ACHN (cell line): ENCODE results near the gene COL9A3.
"Not testable (repeated sequence)": the region's sequence is repeated elsewhere in the genome, so short reads cannot be mapped to it uniquely, and the experiment has no call there.

Experiments used
- DNase-seq: peaks from one replicate; pipeline ENCODE4 v3.0.0-alpha.2; 2015
- in situ Hi-C: cut with HindIII; loops from 2 replicates; pipeline ENCODE4 v1.10.0; 2017; ENCODE audit warnings: low sequenced_read_pairs, low pct_ligation_motif_present, low pct_unique_long_range_greater_than_20kb

Gene COL9A3

GRCh38 chr20:62843656-62844055 lies 26.8 kb downstream of the COL9A3 start:
- DNase-seq = no peak
- in situ Hi-C loops = no loop called here

DNA sequence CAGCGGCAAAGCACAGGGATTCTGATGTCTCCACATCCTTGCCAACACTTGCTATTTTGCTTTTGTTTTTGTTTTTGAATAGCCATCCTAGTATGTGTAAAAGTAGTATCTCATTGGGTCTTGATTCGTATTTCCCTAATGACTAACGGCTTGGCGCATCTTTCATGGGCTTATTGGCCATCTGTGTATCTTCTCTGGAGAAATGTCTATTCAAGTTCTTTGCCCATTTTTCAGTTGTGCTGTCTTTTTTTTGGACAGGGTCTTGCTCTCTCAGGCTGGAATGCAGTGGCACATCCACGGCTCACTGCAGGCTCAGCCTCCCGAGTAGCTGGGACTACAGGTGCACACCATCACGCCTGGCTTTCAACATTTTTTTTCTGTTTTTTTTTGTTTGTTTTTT lies 27.3 kb downstream of the COL9A3 start:
- in situ Hi-C loops = no loop called here
- DNase-seq = no peak

DNA sequence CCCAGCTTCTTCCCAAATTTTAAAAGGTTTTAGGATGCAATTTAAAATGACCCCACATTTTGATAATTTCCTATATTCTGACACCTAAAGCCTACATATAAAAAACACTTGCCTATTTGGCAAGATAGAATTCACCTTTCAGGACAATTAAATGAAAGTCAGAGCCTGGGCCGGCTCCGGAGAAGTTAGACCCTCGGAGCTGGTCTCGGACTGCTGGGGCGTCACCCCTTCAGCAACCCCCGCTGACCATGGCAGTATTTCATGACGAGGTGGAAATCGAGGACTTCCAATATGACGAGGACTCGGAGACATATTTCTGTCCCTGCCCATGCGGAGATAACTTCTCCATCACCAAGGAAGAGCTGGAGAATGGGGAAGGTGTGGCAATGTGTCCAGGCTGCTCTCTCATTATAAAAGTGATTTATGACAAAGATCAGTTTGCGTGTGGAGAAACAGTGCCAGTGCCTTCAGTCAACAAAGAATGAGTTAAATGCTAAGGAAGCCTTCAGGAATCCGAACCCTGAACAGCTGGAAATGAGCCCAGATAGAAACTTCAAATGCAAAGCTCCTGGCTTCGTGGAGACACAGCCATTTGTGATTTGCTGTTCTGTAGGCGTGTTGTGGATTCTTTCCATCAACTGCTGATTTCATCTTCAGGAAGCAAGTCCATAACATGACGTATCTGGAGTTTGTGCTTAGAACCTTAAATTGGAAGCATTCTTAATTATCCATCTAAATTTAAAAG lies 28.7 kb downstream of the COL9A3 start:
- in situ Hi-C loops = no loop called here

GRCh38 chr20:62846166-62846890 lies 29.5 kb downstream of the COL9A3 start:
- in situ Hi-C loops = no loop called here
- no peak for DNase-seq

More for the DNA sequence above, 28.7 kb downstream of the COL9A3 start:
- DNase-seq = no peak

DNA sequence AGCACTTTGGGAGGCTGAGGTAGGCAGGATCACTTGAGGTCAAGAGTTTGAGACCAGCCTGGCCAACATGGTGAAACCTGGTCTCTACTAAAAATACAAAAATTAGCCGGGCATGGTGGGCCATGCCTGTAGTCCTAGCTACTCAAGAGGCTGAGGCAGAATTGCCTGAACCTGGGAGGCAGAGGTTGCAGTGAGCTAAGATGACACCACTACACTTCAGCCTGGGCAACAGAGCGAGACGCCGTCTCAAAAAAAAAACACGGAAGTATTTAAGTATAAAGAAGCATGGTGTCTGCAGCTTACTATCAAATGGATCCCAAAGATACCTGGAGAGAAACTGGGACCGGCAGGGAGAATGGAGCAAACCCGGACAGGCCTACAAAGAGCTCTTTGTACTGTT lies 32.1 kb downstream of the COL9A3 start:
- DNase-seq, in situ Hi-C loops: not testable (repeated sequence)

DNA sequence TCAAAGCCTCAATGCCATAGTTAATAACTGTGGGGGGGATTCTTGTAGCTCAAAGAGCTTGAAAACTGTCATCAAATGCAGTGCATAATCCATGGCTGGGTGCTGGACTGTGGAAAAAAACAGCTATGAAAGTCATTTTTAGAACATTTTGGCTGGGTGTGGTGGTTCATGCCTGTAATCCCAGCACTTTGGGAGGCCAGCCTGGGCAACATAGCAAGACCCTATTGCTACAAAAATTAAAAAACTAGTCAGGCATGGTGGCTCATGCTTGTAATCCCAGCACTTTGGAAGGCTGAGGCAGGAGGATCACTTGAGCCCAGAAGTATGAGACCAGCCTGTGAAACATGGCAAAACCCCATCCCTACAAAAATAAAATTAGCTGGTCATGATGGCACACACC lies 32.6 kb downstream of the COL9A3 start:
- in situ Hi-C loops = no loop called here
- DNase-seq = no peak

DNA sequence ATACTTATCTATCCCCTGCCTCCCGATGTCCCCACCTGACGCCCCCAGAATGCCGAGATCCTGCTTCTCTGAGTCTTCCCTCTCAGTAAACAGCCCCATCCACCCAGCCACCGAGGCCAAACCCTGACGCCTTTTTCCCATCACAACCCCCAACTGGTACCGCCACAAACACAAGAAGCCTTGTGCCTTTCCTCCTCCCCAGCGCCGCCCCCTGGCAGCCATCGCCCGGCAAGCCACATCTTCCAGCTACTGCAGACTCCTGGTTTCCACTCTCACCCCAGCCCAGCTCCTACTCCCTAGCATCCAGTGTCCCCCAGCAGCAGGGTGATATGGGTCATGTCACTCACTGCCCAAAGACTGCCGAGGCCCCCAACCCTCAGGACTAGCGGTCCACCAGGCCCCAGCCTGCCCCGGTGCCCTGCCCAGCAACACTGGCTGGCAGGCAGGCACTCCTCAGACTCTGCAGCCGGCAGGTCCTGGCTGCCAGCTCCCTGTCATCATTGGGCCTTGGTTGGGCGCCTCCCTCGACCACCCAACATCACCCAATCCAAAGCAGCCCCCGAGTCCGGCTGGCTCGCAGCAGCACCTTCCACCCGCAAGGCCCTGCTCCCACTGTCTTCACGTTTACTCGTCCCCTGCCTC lies 33.6 kb downstream of the COL9A3 start:
- no peak for DNase-seq
- in situ Hi-C loops = no loop called here

DNA sequence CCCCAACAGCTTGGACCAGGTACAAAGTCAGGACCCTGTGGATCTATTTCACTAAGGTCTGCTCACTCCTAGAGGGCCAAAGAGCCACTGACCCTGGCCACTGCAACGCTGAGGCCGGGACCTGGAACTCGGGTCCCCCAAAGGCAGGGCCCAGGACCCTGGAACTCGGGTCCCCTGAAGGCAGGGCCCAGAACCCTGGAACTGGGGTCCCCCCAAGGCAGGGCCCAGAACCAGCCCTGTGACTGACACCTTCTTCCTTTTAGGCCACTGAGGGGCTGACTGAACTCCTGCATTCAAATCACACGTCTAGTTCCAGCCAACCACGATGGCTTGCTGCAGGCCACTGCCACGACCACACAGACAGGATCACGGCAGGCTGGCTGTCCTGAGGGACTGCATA lies 35.3 kb downstream of the COL9A3 start:
- no peak for DNase-seq
- in situ Hi-C loops = no loop called here

GRCh38 chr20:62852841-62853240 lies 36.0 kb downstream of the COL9A3 start:
- DNase-seq = no peak
- in situ Hi-C loops = no loop called here

DNA sequence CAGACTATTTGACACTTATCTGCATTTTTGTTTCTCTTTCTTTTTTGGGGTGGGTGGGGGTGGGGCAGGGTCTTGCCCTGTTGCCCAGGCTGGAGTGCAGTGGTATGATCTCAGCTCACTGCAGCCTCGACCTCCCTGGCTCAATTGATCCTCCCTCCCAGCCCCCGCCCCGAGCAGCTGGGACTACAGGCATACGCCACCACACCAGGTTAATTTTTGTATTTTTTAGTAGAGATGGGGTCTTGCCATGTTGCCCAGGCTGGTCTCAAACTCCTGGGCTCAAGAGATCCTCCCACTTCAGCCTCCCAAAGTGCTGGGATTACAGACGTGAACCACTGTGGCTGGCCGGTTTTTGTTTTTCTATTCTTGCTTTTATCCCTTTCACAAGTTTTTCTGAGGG lies 36.5 kb downstream of the COL9A3 start:
- in situ Hi-C loops = not testable (repeated sequence)

GRCh38 chr20:62854121-62854520 lies 37.3 kb downstream of the COL9A3 start:
- no peak for DNase-seq
- in situ Hi-C loops = no loop called here

More for the DNA sequence above, 36.5 kb downstream of the COL9A3 start:
- not testable (repeated sequence) for DNase-seq

GRCh38 chr20:62855120-62855519 lies 38.3 kb downstream of the COL9A3 start:
- in situ Hi-C loops = no loop called here
- DNase-seq = no peak

- peak; percentile 39 for DNase-seq
- in situ Hi-C loops = no loop called here
These were observed 40.2 kb downstream of the COL9A3 start for GRCh38 chr20:62856931-62857619.

- in situ Hi-C loops = no loop called here
- DNase-seq = no peak
These were observed 41.4 kb downstream of the COL9A3 start for GRCh38 chr20:62858058-62858830.

DNA sequence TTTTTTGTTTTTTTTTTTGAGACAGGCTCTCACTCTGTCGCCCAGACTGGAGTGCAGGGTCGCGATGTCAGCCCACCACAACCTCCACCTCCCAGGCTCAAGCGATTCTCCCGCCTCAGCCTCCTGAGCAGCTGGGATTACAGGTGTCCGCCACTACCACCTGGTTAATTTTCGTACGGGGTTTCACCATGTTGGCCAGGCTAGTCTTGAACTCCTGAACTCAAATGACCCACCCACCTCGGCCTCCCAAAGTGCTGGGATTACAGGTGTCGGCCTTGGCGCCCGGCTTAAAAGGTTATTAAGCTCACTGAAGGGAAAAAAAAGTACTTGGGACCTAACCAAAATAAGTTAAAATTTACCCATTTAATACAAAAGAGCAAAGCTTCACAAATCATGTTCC lies 42.9 kb downstream of the COL9A3 start:
- in situ Hi-C loops = no loop called here
- DNase-seq = no peak

- DNase-seq = no peak
- in situ Hi-C loops = no loop called here
These were observed 43.6 kb downstream of the COL9A3 start for GRCh38 chr20:62860391-62860923.

DNA sequence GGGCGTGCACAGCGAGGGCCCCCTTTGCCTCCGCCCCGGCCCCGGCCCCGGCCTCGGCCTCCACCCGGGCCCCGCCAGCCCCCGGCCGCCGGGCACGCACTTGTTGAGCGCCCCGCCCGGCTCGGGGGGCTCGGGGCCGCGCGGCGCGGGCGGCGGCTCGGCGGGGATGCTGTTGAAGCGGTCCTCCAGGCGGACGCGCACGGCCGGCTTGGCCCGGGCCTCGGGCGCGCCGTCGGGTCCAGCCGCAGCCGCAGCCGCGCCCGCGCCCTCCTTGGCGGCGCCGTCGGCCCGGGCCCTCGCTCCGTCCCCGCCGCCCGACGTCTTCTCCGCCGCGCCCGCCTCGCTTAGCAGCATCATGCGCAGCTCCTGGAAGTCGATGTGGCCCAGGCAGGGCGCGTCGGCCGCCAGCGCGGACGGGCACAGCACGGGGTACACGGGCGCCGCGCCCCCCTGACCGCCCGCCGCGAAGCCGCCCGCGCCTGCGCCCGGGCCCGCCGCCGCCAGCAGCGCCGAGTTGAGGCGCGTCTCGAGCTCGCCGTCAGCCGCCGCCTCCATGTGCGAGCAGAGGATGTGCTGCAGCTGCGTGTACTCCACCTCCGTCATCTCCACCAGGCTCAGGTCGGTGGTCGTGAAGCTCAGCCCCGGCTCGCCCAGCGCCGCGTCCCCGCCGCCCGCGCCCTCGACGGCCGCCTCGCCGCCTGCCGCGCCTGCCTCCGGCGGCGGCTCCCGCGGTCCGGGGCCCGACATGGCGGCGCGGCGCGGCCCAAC lies 44.3 kb downstream of the COL9A3 start:
- DNase-seq = peak; percentile 8
- in situ Hi-C loops = no loop called here
